Osteocyte (in vitro differentiated cells): ENCODE data around the gene CLCA2. TPM values are rescaled to one million over a fixed set of nuclear protein-coding genes. Genes with fewer than 3 reads are reported as not detected.

Experiments
- DNase-seq: peaks from one replicate; pipeline ENCODE4 v3.0.0; 2021; ENCODE audit warnings: mixed read lengths; ENCODE audit not compliant: unreplicated experiment; ENCODE audit errors: extremely low spot score
- H3K27ac Mint-ChIP-seq: one replicate; pipeline ENCODE4 v1.8.0; 2021; ENCODE audit warnings: mild to moderate bottlenecking, mixed read lengths; ENCODE audit not compliant: unreplicated experiment
- H3K27me3 Mint-ChIP-seq: one replicate; pipeline ENCODE4 v1.8.0; 2021; ENCODE audit warnings: mixed read lengths; ENCODE audit not compliant: unreplicated experiment
- H3K36me3 Mint-ChIP-seq: one replicate; pipeline ENCODE4 v1.8.0; 2021; ENCODE audit warnings: mixed read lengths; ENCODE audit not compliant: unreplicated experiment
- H3K4me1 Mint-ChIP-seq: one replicate; pipeline ENCODE4 v1.8.0; 2021; ENCODE audit warnings: mixed read lengths; ENCODE audit not compliant: unreplicated experiment
- H3K4me3 Mint-ChIP-seq: one replicate; pipeline ENCODE4 v1.8.0; 2021; ENCODE audit warnings: mild to moderate bottlenecking, moderate library complexity, mixed read lengths; ENCODE audit not compliant: unreplicated experiment
- H3K9me3 Mint-ChIP-seq: one replicate; pipeline ENCODE4 v1.8.0; 2021; ENCODE audit warnings: mixed read lengths; ENCODE audit not compliant: unreplicated experiment
- long read RNA-seq: library from polyadenylated mRNA; unstranded; transcript quantifications from one replicate; pipeline ENCODE4 v2.0.0, GENCODE V29; 2021
- total RNA-seq: library from RNA; stranded (reverse); gene quantifications from 2 replicates; pipeline ENCODE4 v1.2.1, GENCODE V29; 2021
- TF ChIP-seq, protein P1 (sequence below): fragments of 200-600 bp; sonication (generic); IDR thresholded peaks from 2 replicates; pipeline ENCODE4 v1.5.0; 2021; ENCODE audit warnings: antibody characterized with exemption, mild to moderate bottlenecking, moderate library complexity

The CLCA2 gene, protein sequence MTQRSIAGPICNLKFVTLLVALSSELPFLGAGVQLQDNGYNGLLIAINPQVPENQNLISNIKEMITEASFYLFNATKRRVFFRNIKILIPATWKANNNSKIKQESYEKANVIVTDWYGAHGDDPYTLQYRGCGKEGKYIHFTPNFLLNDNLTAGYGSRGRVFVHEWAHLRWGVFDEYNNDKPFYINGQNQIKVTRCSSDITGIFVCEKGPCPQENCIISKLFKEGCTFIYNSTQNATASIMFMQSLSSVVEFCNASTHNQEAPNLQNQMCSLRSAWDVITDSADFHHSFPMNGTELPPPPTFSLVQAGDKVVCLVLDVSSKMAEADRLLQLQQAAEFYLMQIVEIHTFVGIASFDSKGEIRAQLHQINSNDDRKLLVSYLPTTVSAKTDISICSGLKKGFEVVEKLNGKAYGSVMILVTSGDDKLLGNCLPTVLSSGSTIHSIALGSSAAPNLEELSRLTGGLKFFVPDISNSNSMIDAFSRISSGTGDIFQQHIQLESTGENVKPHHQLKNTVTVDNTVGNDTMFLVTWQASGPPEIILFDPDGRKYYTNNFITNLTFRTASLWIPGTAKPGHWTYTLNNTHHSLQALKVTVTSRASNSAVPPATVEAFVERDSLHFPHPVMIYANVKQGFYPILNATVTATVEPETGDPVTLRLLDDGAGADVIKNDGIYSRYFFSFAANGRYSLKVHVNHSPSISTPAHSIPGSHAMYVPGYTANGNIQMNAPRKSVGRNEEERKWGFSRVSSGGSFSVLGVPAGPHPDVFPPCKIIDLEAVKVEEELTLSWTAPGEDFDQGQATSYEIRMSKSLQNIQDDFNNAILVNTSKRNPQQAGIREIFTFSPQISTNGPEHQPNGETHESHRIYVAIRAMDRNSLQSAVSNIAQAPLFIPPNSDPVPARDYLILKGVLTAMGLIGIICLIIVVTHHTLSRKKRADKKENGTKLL
- total RNA-seq = 0.13 TPM in 1 of 2 replicates, not detected in the other
- long read RNA-seq = 0 reads

DNA sequence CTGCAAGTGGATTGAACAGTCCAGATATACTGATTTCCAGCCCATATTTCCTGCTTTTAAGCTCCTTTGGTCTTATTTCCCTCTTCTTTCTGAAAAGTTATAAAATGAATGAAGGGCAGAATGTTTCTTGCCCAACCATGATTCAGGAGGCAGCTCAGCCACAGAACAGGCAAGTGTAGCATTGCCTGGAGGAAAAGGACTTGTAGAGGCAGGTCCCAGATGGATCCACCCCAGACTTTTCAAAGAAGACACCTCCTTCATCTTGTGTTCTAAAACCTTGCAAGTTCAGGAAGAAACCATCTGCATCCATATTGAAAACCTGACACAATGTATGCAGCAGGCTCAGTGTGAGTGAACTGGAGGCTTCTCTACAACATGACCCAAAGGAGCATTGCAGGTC, at the start of gene CLCA2:
CLCA2 (plus strand) TSS at position 299 of the 400 bp plus-strand sequence; CDS start at position 376, 77 bp downstream.
- TF ChIP-seq, protein P1, sequence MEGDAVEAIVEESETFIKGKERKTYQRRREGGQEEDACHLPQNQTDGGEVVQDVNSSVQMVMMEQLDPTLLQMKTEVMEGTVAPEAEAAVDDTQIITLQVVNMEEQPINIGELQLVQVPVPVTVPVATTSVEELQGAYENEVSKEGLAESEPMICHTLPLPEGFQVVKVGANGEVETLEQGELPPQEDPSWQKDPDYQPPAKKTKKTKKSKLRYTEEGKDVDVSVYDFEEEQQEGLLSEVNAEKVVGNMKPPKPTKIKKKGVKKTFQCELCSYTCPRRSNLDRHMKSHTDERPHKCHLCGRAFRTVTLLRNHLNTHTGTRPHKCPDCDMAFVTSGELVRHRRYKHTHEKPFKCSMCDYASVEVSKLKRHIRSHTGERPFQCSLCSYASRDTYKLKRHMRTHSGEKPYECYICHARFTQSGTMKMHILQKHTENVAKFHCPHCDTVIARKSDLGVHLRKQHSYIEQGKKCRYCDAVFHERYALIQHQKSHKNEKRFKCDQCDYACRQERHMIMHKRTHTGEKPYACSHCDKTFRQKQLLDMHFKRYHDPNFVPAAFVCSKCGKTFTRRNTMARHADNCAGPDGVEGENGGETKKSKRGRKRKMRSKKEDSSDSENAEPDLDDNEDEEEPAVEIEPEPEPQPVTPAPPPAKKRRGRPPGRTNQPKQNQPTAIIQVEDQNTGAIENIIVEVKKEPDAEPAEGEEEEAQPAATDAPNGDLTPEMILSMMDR = no peak

DNA sequence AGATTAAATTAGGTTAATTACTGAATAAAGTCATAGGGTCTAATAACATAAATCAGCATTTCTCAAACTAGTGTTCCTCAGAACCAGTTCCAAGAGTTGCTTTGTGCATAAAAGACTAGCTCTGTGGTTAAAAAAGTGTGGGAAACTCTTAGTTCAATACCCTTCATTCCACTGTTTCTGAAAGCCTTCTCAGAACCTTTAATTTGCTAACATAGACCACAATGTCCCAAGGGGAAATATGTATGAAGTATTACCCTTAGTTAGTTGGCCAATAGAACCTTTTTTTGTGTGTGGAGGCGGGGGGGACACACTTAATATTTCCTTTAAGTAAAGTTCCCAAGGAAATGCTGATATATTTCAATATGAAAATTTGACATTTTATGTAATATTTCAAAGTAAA, 48.3 kb upstream of the CLCA2 start:
- Mint-ChIP-seq H3K36me3 (peaks cover 21% of the 10 kb centered on the region), H3K4me3 (no peak overlapping the region), H3K9me3 (no peaks in the 10 kb centered on the region), H3K4me1 (peaks cover 15% of the 10 kb centered on the region), H3K27me3 (no peaks in the 10 kb centered on the region), H3K27ac (no peak overlapping the region)
- DNase-seq = no peak
- TF ChIP-seq, protein P1 = no peak

More for the DNA sequence above, at the start of gene CLCA2:
- Mint-ChIP-seq H3K9me3 (no peaks in the 10 kb centered on the region), H3K27ac (no peak within 1 kb of the TSS), H3K36me3 (no peaks in the 10 kb centered on the region), H3K4me3 (no peak within 1 kb of the TSS), H3K27me3 (no peaks in the 10 kb centered on the region), H3K4me1 (peaks cover 9% of the 10 kb centered on the region)
- DNase-seq = no peak

DNA sequence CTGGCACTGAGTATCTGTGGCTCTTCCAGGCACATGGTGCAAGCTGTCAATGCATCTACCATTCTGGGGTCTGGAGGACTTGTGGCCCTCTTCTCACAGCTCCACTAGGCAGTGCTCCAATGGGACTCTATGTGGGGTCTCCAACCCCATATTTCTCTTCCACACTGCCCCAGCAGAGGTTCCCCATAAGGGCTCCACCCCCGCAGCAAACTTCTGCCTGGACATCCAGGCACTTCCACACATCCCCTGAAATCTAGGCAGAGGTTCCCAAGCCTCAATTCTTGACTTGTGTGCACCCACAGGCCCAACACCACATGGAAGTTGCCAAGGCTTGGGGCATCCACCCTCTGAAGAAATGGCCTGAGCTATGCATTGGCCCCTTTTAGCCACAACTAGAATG, 46.6 kb upstream of the CLCA2 start:
- Mint-ChIP-seq H3K9me3 (no peaks in the 10 kb centered on the region), H3K27ac (no peak overlapping the region), H3K27me3 (no peaks in the 10 kb centered on the region), H3K4me3 (no peak overlapping the region), H3K4me1 (peaks cover 17% of the 10 kb centered on the region), H3K36me3 (peaks cover 15% of the 10 kb centered on the region)
- TF ChIP-seq, protein P1 = no peak
- no peak for DNase-seq

DNA sequence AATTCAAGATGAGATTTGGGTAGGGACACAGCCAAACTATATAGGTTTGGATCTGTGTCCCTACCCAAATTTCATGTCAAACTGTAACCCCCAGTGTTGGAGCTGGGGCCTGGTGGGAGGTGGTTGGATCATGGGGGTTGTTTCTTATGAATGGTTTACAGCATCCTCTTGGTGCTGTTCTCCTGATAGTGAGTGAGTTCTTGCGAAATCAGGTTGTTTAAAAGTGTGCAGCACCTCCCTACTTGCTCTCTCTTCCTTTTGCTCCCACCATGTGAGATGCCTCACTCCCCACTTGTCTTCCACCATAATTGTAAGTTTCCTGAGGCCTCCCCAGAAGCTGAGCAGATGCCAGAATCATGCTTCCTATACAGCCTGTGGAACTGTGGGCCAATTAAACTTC, 45.2 kb upstream of the CLCA2 start:
- no peak overlapping the region for H3K4me3 Mint-ChIP-seq
- H3K27me3 Mint-ChIP-seq = no peaks in the 10 kb centered on the region
- no peak for DNase-seq
- no peaks in the 10 kb centered on the region for H3K9me3 Mint-ChIP-seq
- peaks cover 11% of the 10 kb centered on the region for H3K36me3 Mint-ChIP-seq
- TF ChIP-seq, protein P1 = no peak
- H3K4me1 Mint-ChIP-seq = peaks cover 26% of the 10 kb centered on the region
- no peak overlapping the region for H3K27ac Mint-ChIP-seq
